NCI-H1930 (cell line): Measurements from ENCODE around the gene COP1.
"Not testable (repeated sequence)": the region's sequence is repeated elsewhere in the genome, so short reads cannot be mapped to it uniquely, and the experiment has no call there.

Source experiments
- DNase-seq, 2 experiments: peaks; one replicate each; lab custom pipeline; 2025; lab: John Stamatoyannopoulos, UW

The COP1 gene

GRCh38 chr1:176033881-176034280 is 173.2 kb downstream of the COP1 start:
- no peak for DNase-seq

GRCh38 chr1:176033474-176033873 is 173.6 kb downstream of the COP1 start:
- DNase-seq = no peak

GRCh38 chr1:176032040-176032645 is 174.9 kb downstream of the COP1 start:
- DNase-seq = no peak

- no peak for DNase-seq
Measured at GRCh38 chr1:176029609-176030008, 177.5 kb downstream of the COP1 start.

GRCh38 chr1:176029155-176029554 is 177.9 kb downstream of the COP1 start:
- DNase-seq = no peak

GRCh38 chr1:176027934-176028333 is 179.2 kb downstream of the COP1 start:
- not testable (repeated sequence) for DNase-seq

- DNase-seq = no peak
Measured at GRCh38 chr1:176022574-176022973, 184.5 kb downstream of the COP1 start.

- DNase-seq = no peak
Measured at GRCh38 chr1:176017722-176018121, 189.4 kb downstream of the COP1 start.

GRCh38 chr1:176009951-176010350 is 197.1 kb downstream of the COP1 start:
- no peak for DNase-seq

- not testable (repeated sequence) for DNase-seq
Measured at GRCh38 chr1:176007756-176008389, 199.2 kb downstream of the COP1 start.

- DNase-seq = not testable (repeated sequence)
Measured at GRCh38 chr1:175994660-175995059, 212.4 kb downstream of the COP1 start.

GRCh38 chr1:175992825-175993224 is 214.3 kb downstream of the COP1 start:
- not testable (repeated sequence) for DNase-seq

- DNase-seq = not testable (repeated sequence)
Measured at GRCh38 chr1:175992202-175992601, 214.9 kb downstream of the COP1 start.

GRCh38 chr1:175984813-175985212 is 222.3 kb downstream of the COP1 start:
- DNase-seq = no peak

- no peak for DNase-seq
Measured at GRCh38 chr1:175984057-175984812, 222.9 kb downstream of the COP1 start.

- DNase-seq = not testable (repeated sequence)
Measured at GRCh38 chr1:175983363-175983762, 223.7 kb downstream of the COP1 start.

GRCh38 chr1:175981128-175981527 is 226.0 kb downstream of the COP1 start:
- no peak for DNase-seq

- no peak for DNase-seq
Measured at GRCh38 chr1:175978926-175979325, 228.2 kb downstream of the COP1 start.

- DNase-seq = no peak
Measured at GRCh38 chr1:175978476-175978875, 228.6 kb downstream of the COP1 start.

- no peak for DNase-seq
Measured at GRCh38 chr1:175976865-175977642, 230.0 kb downstream of the COP1 start.

- DNase-seq = no peak
Measured at GRCh38 chr1:175969231-175969630, 237.9 kb downstream of the COP1 start.

- no peak for DNase-seq
Measured at GRCh38 chr1:175968486-175969172, 238.5 kb downstream of the COP1 start.
